Mesodermal cell (in vitro differentiated cells): Measurements from ENCODE around the gene PTPRK.

Experiments
- H3K27ac ChIP-seq: 2 replicates; pipeline ENCODE4 v1.7.0; 2013; ENCODE audit warnings: mild to moderate bottlenecking, low read depth, low read length, moderate library complexity; ENCODE audit not compliant: severe bottlenecking
- H3K36me3 ChIP-seq: 2 replicates; pipeline ENCODE4 v1.7.1; 2013; ENCODE audit warnings: mild to moderate bottlenecking, low read length, moderate library complexity; ENCODE audit not compliant: control insufficient read depth, insufficient read depth
- H3K4me1 ChIP-seq: one replicate; pipeline ENCODE4 v1.7.1; 2013; ENCODE audit warnings: mild to moderate bottlenecking, low read length; ENCODE audit not compliant: insufficient read depth, control insufficient read depth, poor library complexity, severe bottlenecking
- H3K4me3 ChIP-seq: 2 replicates; pipeline ENCODE4 v1.7.0; 2013; ENCODE audit warnings: low read length, control low read depth, mild to moderate bottlenecking; ENCODE audit not compliant: insufficient read depth, poor library complexity, severe bottlenecking; ENCODE audit errors: extremely low read depth
- H3K9me3 ChIP-seq: 2 replicates; pipeline ENCODE4 v1.7.1; 2013; ENCODE audit warnings: mild to moderate bottlenecking, low read length, moderate library complexity; ENCODE audit not compliant: control insufficient read depth
- WGBS, 2 experiments: methylation state at CpG; one replicate each; pipeline ENCODE4 v1.1.5; 2013; ENCODE audit warnings: missing lambda C conversion rate in 2 of 2; ENCODE audit not compliant: insufficient coverage in 2 of 2; 5-methylcytosine and 5-hydroxymethylcytosine counted together

PTPRK gene

GRCh38 chr6:128266946-128267345 is 253.5 kb downstream of the PTPRK start:
- Histone ChIP-seq H3K36me3 (peaks cover 4% of the 10 kb centered on the region), H3K9me3 (no peaks in the 10 kb centered on the region), H3K4me3 (no peak overlapping the region), H3K27ac (no peak overlapping the region), H3K4me1 (no peaks in the 10 kb centered on the region)
- no CpG with 5 or more reads among the region's 1 CpG for WGBS, 2 experiments

GRCh38 chr6:128265706-128266105 is 254.7 kb downstream of the PTPRK start:
- Histone ChIP-seq H3K27ac (no peak overlapping the region), H3K4me3 (no peak overlapping the region)
- WGBS, 2 experiments = 85 to 100% methylated on average over 2 of the region's 3 CpGs

GRCh38 chr6:128259730-128260685 is 260.4 kb downstream of the PTPRK start:
- Histone ChIP-seq H3K4me3 (no peak overlapping the region), H3K27ac (no peak overlapping the region), H3K4me1 (no peaks in the 10 kb centered on the region), H3K9me3 (no peaks in the 10 kb centered on the region), H3K36me3 (peaks cover 8% of the 10 kb centered on the region)
- 88% methylated on average over 1 of the region's 6 CpGs; no CpG with 5 or more reads in 1 of the 2 experiments for WGBS, 2 experiments

More at GRCh38 chr6:128265706-128266105, 254.7 kb downstream of the PTPRK start:
- H3K4me1 ChIP-seq = no peaks in the 10 kb centered on the region
- H3K36me3 ChIP-seq = peaks cover 4% of the 10 kb centered on the region
- H3K9me3 ChIP-seq = no peaks in the 10 kb centered on the region

GRCh38 chr6:128259029-128259724 is 261.2 kb downstream of the PTPRK start:
- H3K4me3 ChIP-seq = no peak overlapping the region

GRCh38 chr6:128256095-128256494 is 264.3 kb downstream of the PTPRK start:
- Histone ChIP-seq H3K4me1 (no peaks in the 10 kb centered on the region), H3K36me3 (peaks cover 3% of the 10 kb centered on the region), H3K27ac (no peak overlapping the region), H3K4me3 (no peak overlapping the region), H3K9me3 (no peaks in the 10 kb centered on the region)
- 100% methylated on average over 1 of the region's 5 CpGs; no CpG with 5 or more reads in 1 of the 2 experiments for WGBS, 2 experiments

More at GRCh38 chr6:128259029-128259724, 261.2 kb downstream of the PTPRK start:
- H3K27ac ChIP-seq = no peak overlapping the region
- H3K36me3 ChIP-seq = peaks cover 3% of the 10 kb centered on the region
- no peaks in the 10 kb centered on the region for H3K4me1 ChIP-seq
- H3K9me3 ChIP-seq = no peaks in the 10 kb centered on the region
- 100% methylated on average over 2 of the region's 2 CpGs; no CpG with 5 or more reads in 1 of the 2 experiments for WGBS, 2 experiments

- WGBS, 2 experiments = 82 to 86% methylated on average over 1 of the region's 4 CpGs
Measured at GRCh38 chr6:128252341-128253176, 267.8 kb downstream of the PTPRK start.

GRCh38 chr6:128251445-128252340 is 268.7 kb downstream of the PTPRK start:
- 100% methylated on average over 1 of the region's 4 CpGs; no CpG with 5 or more reads in 1 of the 2 experiments for WGBS, 2 experiments
- H3K36me3 ChIP-seq = peaks cover 3% of the 10 kb centered on the region

More at GRCh38 chr6:128252341-128253176, 267.8 kb downstream of the PTPRK start:
- no peak overlapping the region for H3K4me3 ChIP-seq
- no peaks in the 10 kb centered on the region for H3K4me1 ChIP-seq
- no peak overlapping the region for H3K27ac ChIP-seq
- peaks cover 3% of the 10 kb centered on the region for H3K36me3 ChIP-seq
- H3K9me3 ChIP-seq = no peaks in the 10 kb centered on the region

GRCh38 chr6:128250370-128251070 is 269.9 kb downstream of the PTPRK start:
- 100% methylated on average over 1 of the region's 1 CpG; no CpG with 5 or more reads in 1 of the 2 experiments for WGBS, 2 experiments
- no peak overlapping the region for H3K4me3 ChIP-seq
- H3K36me3 ChIP-seq = peaks cover 2% of the 10 kb centered on the region
- H3K27ac ChIP-seq = no peak overlapping the region
- H3K9me3 ChIP-seq = no peaks in the 10 kb centered on the region
- no peaks in the 10 kb centered on the region for H3K4me1 ChIP-seq

More at GRCh38 chr6:128251445-128252340, 268.7 kb downstream of the PTPRK start:
- H3K27ac ChIP-seq = no peak overlapping the region
- no peaks in the 10 kb centered on the region for H3K4me1 ChIP-seq
- H3K9me3 ChIP-seq = no peaks in the 10 kb centered on the region
- no peak overlapping the region for H3K4me3 ChIP-seq

- WGBS, 2 experiments = 78 to 95% methylated on average over 3 of the region's 4 CpGs
Measured at GRCh38 chr6:128249429-128249828, 271.0 kb downstream of the PTPRK start.

More at GRCh38 chr6:128249429-128249828, 271.0 kb downstream of the PTPRK start:
- no peak overlapping the region for H3K27ac ChIP-seq
- no peak overlapping the region for H3K4me3 ChIP-seq
- H3K4me1 ChIP-seq = no peaks in the 10 kb centered on the region
- no peaks in the 10 kb centered on the region for H3K9me3 ChIP-seq
- no peaks in the 10 kb centered on the region for H3K36me3 ChIP-seq
